IMR-90 (cell line): ENCODE measurements around the gene JSRP1. TPM values are rescaled to one million over a fixed set of nuclear protein-coding genes. Genes with fewer than 3 reads are reported as not detected.
A peak's percentile ranks its signal among the peaks of the same experiment; 100 is the strongest.

Source experiments
- ATAC-seq: fragments of 200-7000 bp; cut with Tn5 transposase; 2 replicates; pipeline ENCODE4 v1.9.1; 2020; ENCODE audit warnings: low read depth, mild to moderate bottlenecking, moderate library complexity
- BruUV-seq: library from RNA; stranded (reverse); fragments of 400-500 nt; replicated peaks from 2 replicates; lab custom pipeline; 2021; lab: Mats Ljungman, UMichigan
- CTCF ChIA-PET: fragments of 300-600 bp; formaldehyde crosslinking; extraction: SDS; loops from one replicate; lab custom pipeline; 2021; ENCODE audit warnings: antibody characterized with exemption; lab: Yijun Ruan, JAX
- POLR2A ChIA-PET: fragments of 300-600 bp; sonication (Branson Sonifier 250); formaldehyde crosslinking; loops from one replicate; lab custom pipeline; 2022; ENCODE audit warnings: antibody characterized with exemption; ENCODE audit not compliant: unreplicated experiment; lab: Charles Lee
- DNase-seq: peaks from one replicate; pipeline ENCODE4 v3.0.0; 2013
- H2AFZ ChIP-seq: replicated peaks from 2 replicates; pipeline ENCODE3; 2013; ENCODE audit warnings: low read length, mild to moderate bottlenecking; ENCODE audit not compliant: poor library complexity
- H2AK5ac ChIP-seq: 2 replicates; pipeline ENCODE4 v1.6.1; 2013; ENCODE audit warnings: low read depth, low read length, inconsistent platforms
- H2AK9ac ChIP-seq: replicated peaks from 2 replicates; pipeline ENCODE3; 2013; ENCODE audit warnings: mild to moderate bottlenecking, low read depth, low read length, moderate library complexity; ENCODE audit not compliant: poor library complexity
- H2BK120ac ChIP-seq: 2 replicates; pipeline ENCODE4 v1.6.1; 2013; ENCODE audit warnings: low read depth, low read length, inconsistent platforms
- H2BK15ac ChIP-seq: 3 replicates; pipeline ENCODE4 v1.6.1; 2013; ENCODE audit warnings: low read depth, low read length, inconsistent platforms
- H2BK20ac ChIP-seq: 2 replicates; pipeline ENCODE4 v1.6.1; 2013; ENCODE audit warnings: low read depth, mild to moderate bottlenecking, inconsistent platforms, low read length, moderate library complexity
- H2BK5ac ChIP-seq: 2 replicates; pipeline ENCODE4 v1.6.1; 2013; ENCODE audit warnings: mild to moderate bottlenecking, low read depth, low read length, inconsistent platforms; ENCODE audit not compliant: poor library complexity, severe bottlenecking
- H3K14ac ChIP-seq: replicated peaks from 2 replicates; pipeline ENCODE4 v1.6.1; 2013; ENCODE audit warnings: low read depth, low read length, inconsistent platforms
- H3K18ac ChIP-seq: 2 replicates; pipeline ENCODE4 v1.6.1; 2013; ENCODE audit warnings: low read depth, low read length, control low read depth
- H3K23ac ChIP-seq: 2 replicates; pipeline ENCODE4 v1.6.1; 2013; ENCODE audit warnings: low read depth, low read length, inconsistent platforms
- H3K27ac ChIP-seq: 2 replicates; pipeline ENCODE4 v1.5.1; 2013; ENCODE audit warnings: mild to moderate bottlenecking, control low read depth, low read length; ENCODE audit not compliant: insufficient read depth
- H3K27me3 ChIP-seq: 2 replicates; pipeline ENCODE4 v1.6.1; 2013; ENCODE audit warnings: low read length; ENCODE audit not compliant: control insufficient read depth, insufficient read depth
- H3K36me3 ChIP-seq: 2 replicates; pipeline ENCODE4 v1.6.1; 2013; ENCODE audit warnings: low read length, mixed read lengths; ENCODE audit not compliant: control insufficient read depth, insufficient read depth
- H3K4ac ChIP-seq: 2 replicates; pipeline ENCODE4 v1.6.1; 2013; ENCODE audit warnings: low read depth, low read length, inconsistent platforms
- H3K4me1 ChIP-seq: 2 replicates; pipeline ENCODE4 v1.6.1; 2013; ENCODE audit warnings: low read length, mixed read lengths; ENCODE audit not compliant: control insufficient read depth, insufficient read depth
- H3K4me2 ChIP-seq: 2 replicates; pipeline ENCODE4 v1.6.1; 2013; ENCODE audit warnings: low read depth, mild to moderate bottlenecking, control low read depth, low read length, moderate library complexity
- H3K4me3 ChIP-seq: 2 replicates; pipeline ENCODE4 v1.5.1; 2013; ENCODE audit warnings: low read depth, mild to moderate bottlenecking, control low read depth, low read length, moderate library complexity; ENCODE audit not compliant: insufficient read depth
- H3K56ac ChIP-seq: 2 replicates; pipeline ENCODE4 v1.6.1; 2013; ENCODE audit warnings: low read length, inconsistent platforms; ENCODE audit not compliant: insufficient read depth; ENCODE audit errors: extremely low read depth
- H3K79me1 ChIP-seq, 2 experiments: 2 replicates each; pipeline ENCODE4 v1.6.1; 2013; ENCODE audit warnings: low read length in 2 of 2, inconsistent platforms in 1 of 2, low read depth in 1 of 2
- H3K9ac ChIP-seq: 2 replicates; pipeline ENCODE4 v1.6.1; 2013; ENCODE audit warnings: low read depth, low read length, control low read depth
- H3K9me1 ChIP-seq: 2 replicates; pipeline ENCODE4 v1.6.1; 2013; ENCODE audit warnings: low read length, inconsistent platforms; ENCODE audit not compliant: insufficient read depth
- H3K9me3 ChIP-seq: 2 replicates; pipeline ENCODE4 v1.6.1; 2013; ENCODE audit warnings: low read length; ENCODE audit not compliant: control insufficient read depth, insufficient read depth
- H4K20me1 ChIP-seq: 2 replicates; pipeline ENCODE4 v1.6.1; 2013; ENCODE audit warnings: low read length, inconsistent platforms; ENCODE audit not compliant: insufficient read depth
- H4K5ac ChIP-seq: 2 replicates; pipeline ENCODE4 v1.6.1; 2013; ENCODE audit warnings: mild to moderate bottlenecking, low read depth, low read length, control low read depth
- H4K8ac ChIP-seq, 2 experiments: 2 replicates each; pipeline ENCODE4 v1.6.1; 2013; ENCODE audit warnings: low read depth in 2 of 2, low read length in 2 of 2, control low read depth in 1 of 2, inconsistent platforms in 1 of 2
- H4K91ac ChIP-seq: 2 replicates; pipeline ENCODE4 v1.6.1; 2013; ENCODE audit warnings: low read depth, low read length, inconsistent platforms; ENCODE audit not compliant: insufficient read depth
- BHLHE40 ChIP-seq: fragments of 150-350 bp; IDR thresholded peaks from 2 replicates; pipeline ENCODE4 v1.6.1; 2016; ENCODE audit warnings: mild to moderate bottlenecking, low read depth, low read length
- CEBPB ChIP-seq: IDR thresholded peaks from 2 replicates; pipeline ENCODE4 v1.6.1; 2012; ENCODE audit warnings: low read depth, low read length, improper control_type of control experiment
- CHD1 ChIP-seq: IDR thresholded peaks from 2 replicates; pipeline ENCODE4 v1.6.1; 2012; ENCODE audit warnings: low read depth, low read length, improper control_type of control experiment
- FOS ChIP-seq: fragments of 150-350 bp; IDR thresholded peaks from 2 replicates; pipeline ENCODE4 v1.6.1; 2016; ENCODE audit warnings: low read depth, low read length
- MAFK ChIP-seq: IDR thresholded peaks from 2 replicates; pipeline ENCODE4 v1.6.1; 2012; ENCODE audit warnings: low read depth, low read length, improper control_type of control experiment
- MAZ ChIP-seq: IDR thresholded peaks from 2 replicates; pipeline ENCODE4 v1.6.1; 2012; ENCODE audit warnings: low read depth, mild to moderate bottlenecking, low read length, improper control_type of control experiment, moderate library complexity, borderline replicate concordance
- MXI1 ChIP-seq: IDR thresholded peaks from 2 replicates; pipeline ENCODE4 v1.6.1; 2012; ENCODE audit warnings: low read depth, mild to moderate bottlenecking, low read length, moderate library complexity, borderline replicate concordance
- NFE2L2 ChIP-seq: fragments of 150-350 bp; IDR thresholded peaks from 2 replicates; pipeline ENCODE4 v1.6.1; 2016; ENCODE audit warnings: low read depth, mild to moderate bottlenecking, low read length
- POLR2A ChIP-seq: IDR thresholded peaks from 2 replicates; pipeline ENCODE4 v1.6.1; 2012; ENCODE audit warnings: mild to moderate bottlenecking, low read depth, low read length
- RAD21 ChIP-seq: IDR thresholded peaks from 2 replicates; pipeline ENCODE4 v1.6.1; 2012; ENCODE audit warnings: low read length, improper control_type of control experiment
- RCOR1 ChIP-seq: IDR thresholded peaks from 2 replicates; pipeline ENCODE4 v1.6.1; 2012; ENCODE audit warnings: mild to moderate bottlenecking, low read length, improper control_type of control experiment; ENCODE audit not compliant: insufficient replicate concordance
- RFX5 ChIP-seq: IDR thresholded peaks from 2 replicates; pipeline ENCODE4 v1.8.0; 2012; ENCODE audit warnings: low read depth, mild to moderate bottlenecking, low read length, moderate library complexity
- SMC3 ChIP-seq: fragments of 150-350 bp; IDR thresholded peaks from 2 replicates; pipeline ENCODE4 v1.6.1; 2016; ENCODE audit warnings: low read depth, mild to moderate bottlenecking, antibody characterized with exemption, low read length, moderate library complexity
- WGBS, 2 experiments: methylation state at CpG; one replicate each; pipeline versions ENCODE4 v1.1.5 to v1.1.7; 2013; ENCODE audit warnings: missing lambda C conversion rate in 2 of 2; ENCODE audit not compliant: insufficient read length in 1 of 2; ENCODE audit errors: extremely low coverage in 2 of 2; 5-methylcytosine and 5-hydroxymethylcytosine counted together
- dilution Hi-C: fragments of 300-500 bp; cut with HindIII; formaldehyde crosslinking; loops from one replicate; pipeline ENCODE4 v1.14.3; 2018; ENCODE audit warnings: low sequenced_read_pairs; ENCODE audit not compliant: unreplicated experiment
- in situ Hi-C: fragments of 300-500 bp; cut with MboI; formaldehyde crosslinking; loops from 3 replicates; pipeline ENCODE4 v1.14.3; 2019; ENCODE audit warnings: low sequenced_read_pairs, inconsistent platforms, mixed read lengths
- intact Hi-C: fragments of 100-400 bp; cut with micrococcal nuclease; formaldehyde crosslinking; loops from 2 replicates; pipeline ENCODE4 v1.10.0; 2022
- polyA plus RNA-seq, 3 experiments: library from polyadenylated mRNA; depleted of rRNA; stranded (reverse); fragments of >200 nt; gene quantifications; 2 replicates each; pipeline ENCODE4 v1.2.3, GENCODE V29; 2012; ENCODE audit warnings: low replicate concordance in 1 of 3
- total RNA-seq: library from RNA; depleted of rRNA; stranded (reverse); fragments of >200 nt; gene quantifications from 2 replicates; pipeline ENCODE4 v1.2.3, GENCODE V29; 2012
- TF ChIP-seq, protein P1 (sequence below): conservative IDR thresholded peaks from 2 replicates; pipeline ENCODE4 v1.5.1; 2012; ENCODE audit warnings: mild to moderate bottlenecking, low read depth, low read length, improper control_type of control experiment
- TF ChIP-seq, protein P2 (sequence below): fragments of 150-350 bp; IDR thresholded peaks from 2 replicates; pipeline ENCODE4 v1.6.1; 2017; ENCODE audit warnings: mild to moderate bottlenecking, antibody characterized with exemption, low read length, low read depth
- TF ChIP-seq, protein P3 (sequence below): fragments of 150-350 bp; IDR thresholded peaks from 2 replicates; pipeline ENCODE4 v1.6.1; 2016; ENCODE audit warnings: low read depth, mild to moderate bottlenecking, low read length, moderate library complexity, borderline replicate concordance

JSRP1 gene
- total and polyA plus RNA-seq, 2 of the 4 experiments (the other 2 are of a cell fraction): not detected

DNA sequence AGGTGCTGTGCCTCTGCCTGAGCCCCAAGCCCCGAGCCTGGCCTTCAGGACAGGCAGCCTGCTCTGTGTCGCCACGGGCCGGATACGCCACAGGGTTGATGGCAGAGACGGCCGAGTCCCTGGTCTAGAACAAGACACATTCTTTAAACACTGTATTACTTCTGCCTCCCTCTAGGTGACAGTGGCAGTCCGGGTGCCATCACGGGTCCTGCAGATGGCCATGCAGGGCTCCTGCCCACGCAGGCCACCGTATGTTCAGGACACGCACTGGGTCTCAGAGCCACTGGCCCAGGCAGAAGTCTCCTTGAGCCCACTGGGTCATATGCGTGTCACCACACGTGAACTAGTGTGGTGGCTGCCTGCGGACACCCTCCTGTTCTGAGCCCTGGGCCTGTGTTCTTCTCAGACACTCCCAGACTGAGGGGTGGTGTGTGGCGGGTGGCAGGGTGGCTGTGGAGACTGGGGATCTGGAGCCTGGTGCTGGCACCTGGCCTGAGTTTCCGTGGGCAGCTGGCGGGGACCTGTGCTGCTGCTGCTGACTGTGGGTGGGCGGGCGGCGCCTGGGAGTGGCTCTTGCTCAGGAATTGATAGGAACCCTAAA is 24.5 kb downstream of the JSRP1 start:
- TF ChIP-seq BHLHE40: no peak
- no peak for TF ChIP-seq CHD1
- TF ChIP-seq RCOR1: no peak
- no peak for TF ChIP-seq MXI1
- no peak for TF ChIP-seq POLR2A
- TF ChIP-seq, protein P1, sequence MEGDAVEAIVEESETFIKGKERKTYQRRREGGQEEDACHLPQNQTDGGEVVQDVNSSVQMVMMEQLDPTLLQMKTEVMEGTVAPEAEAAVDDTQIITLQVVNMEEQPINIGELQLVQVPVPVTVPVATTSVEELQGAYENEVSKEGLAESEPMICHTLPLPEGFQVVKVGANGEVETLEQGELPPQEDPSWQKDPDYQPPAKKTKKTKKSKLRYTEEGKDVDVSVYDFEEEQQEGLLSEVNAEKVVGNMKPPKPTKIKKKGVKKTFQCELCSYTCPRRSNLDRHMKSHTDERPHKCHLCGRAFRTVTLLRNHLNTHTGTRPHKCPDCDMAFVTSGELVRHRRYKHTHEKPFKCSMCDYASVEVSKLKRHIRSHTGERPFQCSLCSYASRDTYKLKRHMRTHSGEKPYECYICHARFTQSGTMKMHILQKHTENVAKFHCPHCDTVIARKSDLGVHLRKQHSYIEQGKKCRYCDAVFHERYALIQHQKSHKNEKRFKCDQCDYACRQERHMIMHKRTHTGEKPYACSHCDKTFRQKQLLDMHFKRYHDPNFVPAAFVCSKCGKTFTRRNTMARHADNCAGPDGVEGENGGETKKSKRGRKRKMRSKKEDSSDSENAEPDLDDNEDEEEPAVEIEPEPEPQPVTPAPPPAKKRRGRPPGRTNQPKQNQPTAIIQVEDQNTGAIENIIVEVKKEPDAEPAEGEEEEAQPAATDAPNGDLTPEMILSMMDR: no peak
- no peak for TF ChIP-seq FOS
- TF ChIP-seq CEBPB: no peak
- no peak for TF ChIP-seq RFX5
- TF ChIP-seq, protein P2, sequence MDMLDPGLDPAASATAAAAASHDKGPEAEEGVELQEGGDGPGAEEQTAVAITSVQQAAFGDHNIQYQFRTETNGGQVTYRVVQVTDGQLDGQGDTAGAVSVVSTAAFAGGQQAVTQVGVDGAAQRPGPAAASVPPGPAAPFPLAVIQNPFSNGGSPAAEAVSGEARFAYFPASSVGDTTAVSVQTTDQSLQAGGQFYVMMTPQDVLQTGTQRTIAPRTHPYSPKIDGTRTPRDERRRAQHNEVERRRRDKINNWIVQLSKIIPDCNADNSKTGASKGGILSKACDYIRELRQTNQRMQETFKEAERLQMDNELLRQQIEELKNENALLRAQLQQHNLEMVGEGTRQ: no peak
- TF ChIP-seq MAZ: no peak
- no peak for TF ChIP-seq SMC3
- no peak for TF ChIP-seq NFE2L2
- no peak for TF ChIP-seq RAD21
- TF ChIP-seq, protein P3, sequence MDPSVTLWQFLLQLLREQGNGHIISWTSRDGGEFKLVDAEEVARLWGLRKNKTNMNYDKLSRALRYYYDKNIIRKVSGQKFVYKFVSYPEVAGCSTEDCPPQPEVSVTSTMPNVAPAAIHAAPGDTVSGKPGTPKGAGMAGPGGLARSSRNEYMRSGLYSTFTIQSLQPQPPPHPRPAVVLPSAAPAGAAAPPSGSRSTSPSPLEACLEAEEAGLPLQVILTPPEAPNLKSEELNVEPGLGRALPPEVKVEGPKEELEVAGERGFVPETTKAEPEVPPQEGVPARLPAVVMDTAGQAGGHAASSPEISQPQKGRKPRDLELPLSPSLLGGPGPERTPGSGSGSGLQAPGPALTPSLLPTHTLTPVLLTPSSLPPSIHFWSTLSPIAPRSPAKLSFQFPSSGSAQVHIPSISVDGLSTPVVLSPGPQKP: no peak
- TF ChIP-seq MAFK: no peak
- intact Hi-C loops: no loop called here
- no peak overlapping the region for H3K4ac ChIP-seq
- ChIA-PET POLR2A (no interaction called here), CTCF (no interaction called here)
- no peak overlapping the region for H2AK5ac ChIP-seq
- DNase-seq (no peak), ATAC-seq (no peak)
- H2BK15ac ChIP-seq: no peak overlapping the region
- H2AK9ac ChIP-seq: peak overlapping the region; percentile 79
- H2BK20ac ChIP-seq: no peak overlapping the region
- H3K79me1 ChIP-seq: peaks cover 9 to 43% of the 10 kb centered on the region in 2 experiments
- no peak overlapping the region for H3K14ac ChIP-seq
- peaks cover 2% of the 10 kb centered on the region; the same call in 1 of the 2 replicates for H3K4me1 ChIP-seq
- no peak overlapping the region for H3K56ac ChIP-seq
- WGBS, 2 experiments: 93% methylated on average over 14 of the region's 21 CpGs; no CpG with 5 or more reads in 1 of the 2 experiments
- peaks cover 25% of the 10 kb centered on the region for H4K20me1 ChIP-seq
- no peaks in the 10 kb centered on the region for H3K27me3 ChIP-seq
- no peak overlapping the region for H3K27ac ChIP-seq
- H3K4me2 ChIP-seq: no peak overlapping the region
- H3K36me3 ChIP-seq: peaks cover 53% of the 10 kb centered on the region
- in situ Hi-C loops: no loop called here
- BruUV-seq: no TSS peak
- H4K5ac ChIP-seq: no peak overlapping the region
- no peak overlapping the region for H4K91ac ChIP-seq
- H2BK120ac ChIP-seq: no peak overlapping the region
- no peak overlapping the region for H2AFZ ChIP-seq
- H3K18ac ChIP-seq: no peak overlapping the region
- H3K9me3 ChIP-seq: no peaks in the 10 kb centered on the region
- no peak overlapping the region for H3K4me3 ChIP-seq
- H3K9ac ChIP-seq: no peak overlapping the region
- H4K8ac ChIP-seq: no peak overlapping the region
- dilution Hi-C loops: no loop called here
- H3K9me1 ChIP-seq: no peaks in the 10 kb centered on the region; the same call in 1 of the 2 replicates
- no peak overlapping the region for H3K23ac ChIP-seq
- no peak overlapping the region for H2BK5ac ChIP-seq
